Activated CD4-positive, alpha-beta T cell treated with anti-CD3 and anti-CD28 coated beads for 4 hours (primary cell): ENCODE data around the gene B3GALNT2.

Experiments used
- DNase-seq, 2 donors: peaks; one replicate each; pipeline ENCODE4 v3.0.0-alpha.2; 2020

The B3GALNT2 gene

DNA sequence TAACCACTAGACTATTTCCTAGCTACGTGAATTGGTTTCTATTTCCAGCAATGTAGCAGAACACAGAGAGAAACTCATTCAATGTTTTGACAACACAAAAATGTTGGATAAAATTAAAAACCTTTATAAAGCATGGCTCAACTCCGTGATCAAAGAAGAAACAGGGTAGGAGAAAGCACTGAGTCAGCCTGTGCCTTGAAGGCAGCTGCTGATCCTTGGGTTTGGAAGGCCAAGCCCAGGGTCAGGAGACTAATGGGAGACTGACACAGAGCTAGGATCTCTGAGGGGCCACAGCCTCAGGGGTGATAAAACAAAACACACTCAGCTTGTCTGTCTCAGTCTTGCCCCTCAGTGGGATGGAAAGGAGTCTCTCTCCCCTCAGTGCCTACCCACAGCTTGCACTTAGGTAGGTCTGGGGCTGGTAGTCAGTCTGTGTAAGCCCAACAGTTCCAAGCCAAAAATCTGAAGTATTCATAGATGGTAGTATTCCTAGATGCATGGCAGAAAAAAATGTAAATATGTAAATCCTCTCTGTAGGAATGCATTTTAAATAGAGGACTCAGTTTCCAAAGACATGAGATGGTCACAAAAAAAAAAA is 53.3 kb downstream of the B3GALNT2 start:
- DNase-seq = no peak

DNA sequence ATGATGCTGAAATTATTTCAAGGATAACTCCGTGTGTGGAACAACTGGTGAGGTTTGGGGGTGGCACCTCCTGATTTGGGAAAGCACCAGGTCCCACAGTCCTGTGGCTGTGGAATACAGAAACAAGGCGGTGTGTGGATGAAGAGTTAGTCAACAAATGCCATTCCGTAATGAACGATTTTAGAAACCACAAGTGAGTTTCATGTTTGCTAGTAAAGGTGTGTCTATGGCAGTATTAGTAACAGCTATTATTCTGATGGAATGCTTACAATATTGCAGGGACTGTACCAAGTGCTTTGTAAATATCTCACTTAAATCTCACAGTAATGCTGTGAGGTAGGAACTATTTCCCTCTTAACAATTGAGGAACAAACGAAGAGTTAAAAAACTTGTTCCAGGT is 53.8 kb downstream of the B3GALNT2 start:
- DNase-seq = no peak

DNA sequence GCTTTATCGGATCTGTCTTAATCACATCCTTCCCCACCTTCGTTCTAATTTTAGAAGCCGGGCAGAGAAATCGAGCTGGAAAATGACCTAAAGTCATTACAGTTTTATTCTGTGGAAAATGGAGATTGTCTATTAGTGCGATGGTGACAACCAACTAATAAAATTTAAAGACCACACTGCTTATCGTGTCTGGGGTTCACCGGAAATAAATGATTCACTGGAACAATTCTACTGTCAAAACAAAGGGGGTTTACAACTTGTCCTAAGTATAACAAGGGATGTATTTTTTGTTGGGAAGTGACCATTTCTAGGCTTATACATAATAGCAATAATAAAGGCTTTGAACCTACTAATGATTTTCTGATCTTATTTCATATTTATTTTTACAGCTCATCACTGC is 55.6 kb downstream of the B3GALNT2 start:
- DNase-seq = no peak

DNA sequence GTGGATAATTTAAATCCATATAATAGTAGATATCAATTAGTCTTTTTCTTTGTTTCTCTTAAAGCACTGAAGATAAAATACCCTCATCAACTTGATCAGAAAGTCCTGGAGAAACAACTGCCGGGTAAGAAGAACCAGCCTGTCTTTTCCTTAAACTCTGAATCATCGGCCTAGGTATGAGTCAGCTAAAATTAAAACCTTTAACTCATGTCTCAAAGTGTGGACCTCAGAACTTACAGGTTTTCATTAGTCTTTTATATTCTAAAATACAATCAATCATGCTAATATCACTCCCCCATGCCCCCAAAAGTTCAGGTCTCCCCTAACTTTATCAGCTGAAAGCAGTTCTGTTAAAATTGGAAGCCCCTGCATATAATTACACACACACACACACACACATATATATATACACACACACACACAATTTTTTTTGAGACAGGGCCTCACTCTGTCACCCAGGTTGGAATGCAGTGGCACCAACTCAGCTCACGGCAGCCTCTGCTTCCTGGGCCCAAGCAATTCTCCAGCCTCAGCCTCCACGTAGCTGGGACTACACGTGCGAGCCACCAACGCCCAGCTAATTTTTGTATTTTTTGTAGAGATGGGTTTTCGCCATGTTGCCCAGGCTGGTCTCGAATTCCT is 61.3 kb downstream of the B3GALNT2 start:
- DNase-seq = no peak

DNA sequence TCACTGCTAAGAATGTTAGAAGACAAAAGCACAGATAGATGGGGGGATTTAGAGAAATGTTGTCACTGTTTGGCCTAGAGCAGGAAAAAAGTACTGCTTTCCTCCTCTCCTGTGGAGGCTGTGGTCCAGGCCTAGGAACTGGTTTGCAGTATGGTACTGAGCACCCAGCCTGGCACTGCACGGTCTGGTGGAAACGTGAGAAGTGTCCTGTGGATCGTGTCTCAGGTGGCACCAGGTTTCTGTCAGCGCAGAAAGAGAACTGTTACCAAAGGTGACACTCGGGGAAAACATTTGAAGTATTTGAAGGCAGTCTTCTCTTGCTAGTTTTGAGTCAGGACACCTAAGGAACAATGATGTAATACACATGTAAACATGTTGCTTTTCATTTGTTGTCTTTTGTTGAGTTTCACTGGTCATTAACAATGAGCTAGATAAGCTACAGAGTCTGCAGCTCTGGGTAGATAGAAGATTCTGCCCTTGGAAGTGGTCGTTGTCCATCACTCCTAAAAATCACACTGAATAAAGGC is 63.0 kb downstream of the B3GALNT2 start:
- no peak for DNase-seq

DNA sequence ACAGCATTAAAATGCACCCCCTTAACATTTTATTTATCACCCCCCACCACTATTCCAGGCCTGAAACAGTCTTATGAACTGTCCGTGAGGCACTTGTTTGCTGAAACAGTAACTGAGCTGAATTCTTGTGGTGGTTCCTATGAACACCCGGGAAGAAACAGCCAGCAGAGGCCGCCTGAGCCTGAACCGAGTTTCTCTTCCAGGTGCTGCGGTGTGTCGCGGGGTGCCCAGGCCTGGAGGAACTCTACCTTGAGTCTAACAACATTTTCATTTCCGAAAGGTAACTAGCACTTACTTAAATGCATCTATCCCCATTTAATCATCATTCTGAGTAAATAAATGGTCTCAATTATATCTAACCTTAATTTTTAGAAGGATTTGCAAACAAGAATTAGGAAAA is 70.3 kb downstream of the B3GALNT2 start:
- DNase-seq = no peak

DNA sequence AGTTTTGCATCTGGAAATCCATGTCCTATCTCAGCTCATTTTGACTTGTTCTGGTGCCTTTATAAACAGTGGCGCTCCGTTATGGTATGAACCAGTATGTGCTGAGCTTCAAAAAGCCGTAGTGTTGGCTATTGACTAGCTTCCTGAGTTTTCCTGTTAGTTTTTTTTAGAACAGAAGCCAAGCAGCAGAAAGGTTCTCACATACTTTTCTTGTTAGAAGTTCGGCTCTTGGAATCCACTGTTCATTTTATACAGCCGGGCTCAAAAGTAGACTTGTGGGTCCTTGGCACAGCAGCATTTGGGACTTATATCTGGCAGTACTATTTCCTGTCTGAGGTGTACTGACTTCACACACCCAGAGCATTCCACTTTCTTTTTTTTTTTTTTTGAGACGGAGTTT is 73.3 kb downstream of the B3GALNT2 start:
- DNase-seq = no peak

DNA sequence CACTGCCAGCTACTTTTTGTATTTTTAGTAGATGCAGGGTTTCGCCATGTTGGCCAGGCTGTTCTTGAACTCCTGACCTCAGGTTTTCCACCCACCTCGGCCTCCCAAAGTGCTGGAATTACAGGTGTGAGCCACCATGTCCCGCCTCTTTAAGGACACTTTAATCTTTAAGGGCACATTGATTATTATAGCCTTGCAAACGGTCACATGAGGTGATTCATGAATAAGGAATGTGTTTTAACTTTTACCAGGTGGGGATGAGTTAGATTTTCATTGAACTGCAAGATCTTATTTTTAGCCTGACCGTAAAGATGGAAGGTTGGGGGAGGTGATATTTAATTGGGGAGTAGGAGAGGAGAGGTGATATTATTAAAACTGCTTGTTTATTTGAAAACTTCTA is 75.1 kb downstream of the B3GALNT2 start:
- no peak for DNase-seq

DNA sequence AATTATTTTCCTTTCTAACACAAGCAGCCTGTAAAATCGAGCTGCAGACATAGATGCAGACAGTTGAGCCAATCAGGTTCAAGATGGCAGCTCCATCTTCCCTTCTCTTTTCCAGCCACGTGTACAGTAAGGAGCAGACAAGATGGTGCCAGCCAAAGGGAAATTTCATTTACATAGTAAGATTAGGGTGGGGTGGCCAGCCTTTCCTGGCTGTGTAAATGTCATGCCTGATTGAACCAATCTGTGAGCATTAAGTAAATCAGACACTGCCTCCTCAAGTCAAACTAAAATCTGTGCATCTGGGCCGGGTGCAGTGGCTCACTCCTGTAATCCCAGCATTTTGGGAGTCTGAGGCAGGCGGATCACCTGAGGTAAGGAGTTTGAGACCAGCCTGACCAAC is 76.8 kb downstream of the B3GALNT2 start:
- DNase-seq = no peak

DNA sequence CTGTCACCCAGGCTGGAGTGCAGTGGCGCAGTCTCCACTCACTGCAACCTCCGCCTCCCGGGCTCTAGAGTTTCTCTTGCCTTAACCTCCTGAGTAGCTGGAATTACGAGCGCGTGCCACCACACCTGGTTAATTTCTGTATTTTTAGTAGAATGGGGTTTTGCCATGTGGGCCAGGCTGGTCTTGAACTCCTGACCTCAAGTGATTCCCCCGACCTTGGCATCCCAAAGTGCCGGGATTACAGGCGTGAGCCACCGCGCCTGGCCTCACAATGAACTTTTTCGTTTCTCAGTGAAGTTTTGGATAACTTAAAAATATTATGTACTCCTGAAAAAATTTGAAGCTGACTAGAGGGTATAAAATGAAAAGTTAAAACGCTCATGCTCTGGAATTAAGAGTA is 77.6 kb downstream of the B3GALNT2 start:
- no peak for DNase-seq

DNA sequence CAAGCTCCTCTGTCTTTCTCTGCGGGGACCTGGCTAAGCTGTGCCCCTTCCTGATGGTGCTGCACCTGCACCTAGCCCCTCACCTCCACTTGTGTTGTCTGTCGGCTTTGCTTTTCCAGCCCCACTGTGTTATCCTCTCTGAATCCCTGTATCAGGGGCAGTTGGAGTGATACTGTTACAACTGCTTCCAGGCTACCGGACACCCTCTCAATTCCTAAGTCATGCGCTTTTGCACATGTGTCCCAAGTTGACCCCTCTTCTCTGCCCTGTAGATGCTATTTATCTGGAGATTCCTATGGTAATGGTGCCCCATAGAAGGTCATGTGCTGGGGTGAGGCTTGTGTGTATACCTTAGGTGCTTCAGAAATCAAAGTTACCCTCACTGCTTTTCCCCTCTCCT is 78.1 kb downstream of the B3GALNT2 start:
- DNase-seq = no peak

DNA sequence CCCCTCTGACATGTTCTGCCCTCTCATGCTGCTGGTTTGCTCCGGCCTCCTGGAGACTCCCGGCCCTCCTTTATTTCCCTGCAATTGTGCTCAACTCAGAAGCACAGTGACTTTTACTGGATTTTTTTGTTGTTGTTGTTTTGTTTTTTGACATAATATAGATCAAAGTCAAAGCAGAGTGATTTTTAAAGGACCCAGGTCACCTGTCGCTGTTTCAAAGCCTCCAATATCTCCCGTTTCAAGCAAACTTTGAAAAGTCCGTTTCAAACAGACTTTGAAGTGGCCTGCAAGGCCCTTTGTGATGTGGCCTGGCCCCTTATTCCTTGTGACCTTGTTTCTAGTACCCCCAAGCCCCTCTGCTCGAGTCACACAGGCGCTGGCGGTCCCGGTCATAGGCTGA is 78.9 kb downstream of the B3GALNT2 start:
- DNase-seq = no peak

DNA sequence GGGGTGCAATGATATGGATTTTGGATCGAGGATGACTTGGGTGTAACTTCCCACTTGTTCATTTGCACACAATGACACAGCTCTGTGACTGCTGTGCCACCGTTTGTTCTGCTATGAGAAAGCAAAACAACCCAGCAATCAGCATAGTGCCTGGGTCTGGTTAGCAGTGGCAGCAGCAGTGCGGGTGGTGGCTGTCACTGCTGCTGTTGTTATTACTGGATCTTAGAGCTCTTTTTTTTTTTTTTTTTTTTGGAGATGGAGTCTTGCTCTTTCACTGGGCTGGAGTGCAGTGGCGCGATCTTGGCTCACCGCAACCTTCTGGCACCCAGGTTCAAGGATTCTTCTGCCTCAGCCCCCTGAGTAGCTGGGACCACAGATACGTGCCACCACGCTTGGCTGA is 80.2 kb downstream of the B3GALNT2 start:
- no peak for DNase-seq

DNA sequence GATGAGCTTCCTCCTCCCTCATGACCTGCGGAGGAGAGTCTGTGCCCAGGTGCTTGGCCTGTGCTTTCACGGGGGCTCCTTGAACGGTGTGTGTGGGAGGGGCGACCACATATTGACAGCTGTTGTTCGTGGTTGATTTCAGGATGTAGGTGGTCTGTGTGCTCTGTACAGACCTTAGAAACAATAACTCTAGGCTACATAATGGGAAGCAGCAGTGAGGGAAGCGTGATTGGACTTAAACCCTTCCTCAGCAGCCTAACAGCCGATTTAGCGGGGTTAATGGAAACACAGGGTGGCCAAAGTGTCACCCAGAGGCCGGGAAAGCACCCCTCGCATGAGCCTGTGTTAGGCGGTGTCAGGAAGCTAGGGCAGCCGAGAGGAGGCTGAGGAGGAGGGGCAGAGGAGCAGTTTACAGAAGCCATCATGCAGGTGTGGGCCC is 81.0 kb downstream of the B3GALNT2 start:
- DNase-seq = peak in 1 of 2 donors; percentile 9

DNA sequence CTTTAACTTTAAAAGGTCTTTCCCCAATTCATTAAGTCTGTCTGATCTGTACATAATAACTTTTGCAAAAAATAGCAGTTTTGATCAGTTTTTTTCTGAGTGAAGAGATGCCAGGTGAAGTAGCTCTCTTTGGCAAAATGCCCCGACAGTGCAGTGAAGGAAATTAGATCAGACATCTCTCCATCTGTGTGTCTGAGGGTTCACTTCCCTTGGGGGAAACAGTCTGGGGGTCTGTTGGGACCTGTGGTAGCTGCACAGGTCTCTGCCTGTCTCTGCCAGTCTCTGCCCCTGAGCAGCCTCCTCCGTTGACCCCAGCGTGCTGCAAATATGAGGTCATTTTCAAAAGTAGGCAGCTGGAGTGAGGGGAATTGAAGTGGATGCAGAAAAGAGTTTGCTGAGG is 82.5 kb downstream of the B3GALNT2 start:
- no peak for DNase-seq

DNA sequence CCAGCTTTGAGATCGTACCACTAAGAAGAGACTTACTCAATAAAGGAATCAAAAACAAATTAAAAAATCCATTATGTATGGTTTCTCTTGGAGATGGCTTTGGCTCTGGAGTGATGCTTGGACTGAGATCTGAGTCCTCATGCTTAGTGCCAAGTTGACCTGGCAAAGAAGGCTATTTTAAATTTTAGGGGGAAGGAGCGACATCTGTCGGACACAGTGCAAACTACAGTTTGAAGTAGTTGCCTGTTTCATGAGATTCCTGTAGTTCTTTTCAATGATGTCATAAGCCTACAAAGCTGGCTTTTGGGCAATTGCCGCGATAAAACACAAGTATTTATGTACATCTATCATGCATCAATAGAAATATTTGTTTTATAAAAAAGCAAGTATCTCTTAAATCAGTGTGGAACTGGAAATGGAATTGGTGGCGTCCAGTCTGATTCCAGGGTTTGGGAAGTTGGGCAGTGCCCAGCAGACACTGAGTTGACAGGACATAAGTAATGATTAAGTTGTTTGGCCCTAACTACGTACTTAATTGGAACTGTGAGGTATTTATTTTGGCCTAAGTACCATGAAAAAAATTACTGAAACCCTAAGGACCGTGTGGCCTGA is 87.1 kb downstream of the B3GALNT2 start:
- DNase-seq = peak; percentile 44 to 72

DNA sequence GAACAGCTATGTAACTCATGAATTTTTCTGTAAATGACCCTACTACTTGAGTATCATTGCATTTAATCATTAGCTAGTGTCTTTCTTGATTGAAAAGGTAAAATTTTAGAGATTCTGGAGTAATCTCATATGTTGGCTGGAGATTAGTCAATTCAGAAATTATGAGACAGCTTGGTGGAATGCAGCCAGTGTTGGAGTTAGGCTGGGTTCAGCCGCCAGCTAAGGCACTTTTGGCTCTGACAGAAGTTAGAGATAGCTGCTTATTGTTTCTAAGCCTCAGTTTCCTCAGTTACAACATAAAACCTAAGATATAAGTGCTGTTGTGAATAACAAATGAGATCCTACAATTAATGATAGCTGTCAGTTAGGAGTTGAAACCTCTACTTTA is 87.6 kb downstream of the B3GALNT2 start:
- no peak for DNase-seq

DNA sequence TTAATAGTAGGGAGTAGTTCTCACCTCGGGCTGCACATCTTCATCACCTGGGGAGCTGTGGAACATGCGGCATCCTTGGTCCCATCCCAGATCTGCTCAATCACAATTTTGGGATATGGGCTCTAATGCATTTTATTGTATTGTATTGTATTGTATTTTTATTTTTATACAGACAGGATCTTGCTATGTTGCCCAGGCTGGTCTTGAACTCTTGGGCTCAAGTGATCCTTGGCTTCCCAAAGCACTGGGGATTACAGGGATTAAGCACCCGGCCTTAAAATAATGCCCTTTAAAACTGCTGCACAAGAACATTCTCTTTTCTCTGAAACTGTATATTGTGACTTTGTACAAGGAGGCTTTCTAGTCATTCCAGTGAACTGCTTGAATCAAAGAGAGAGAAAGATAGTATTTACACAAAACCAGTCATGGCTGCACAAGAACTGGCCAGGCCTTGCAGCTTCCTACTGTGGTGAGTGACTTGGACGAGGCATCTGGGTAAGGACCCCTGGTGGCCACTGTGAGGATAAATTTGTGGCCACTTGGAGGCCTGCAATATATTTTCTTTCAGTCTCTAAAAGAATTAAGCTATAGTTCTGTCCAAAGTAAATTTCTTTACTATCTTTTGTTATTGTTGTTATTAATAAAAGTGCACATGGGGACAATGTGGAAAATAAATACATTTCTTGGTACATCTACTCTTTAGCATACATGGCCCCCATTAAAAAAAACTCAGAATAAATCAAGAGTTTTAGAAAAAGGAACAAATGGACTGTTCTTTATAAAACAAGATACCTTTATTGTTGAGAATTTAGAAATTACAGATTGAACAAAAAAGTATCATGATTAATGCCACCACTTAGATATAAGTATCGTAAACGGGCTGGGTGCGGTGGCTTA is 89.0 kb downstream of the B3GALNT2 start:
- peak; percentile 53 to 58 for DNase-seq

DNA sequence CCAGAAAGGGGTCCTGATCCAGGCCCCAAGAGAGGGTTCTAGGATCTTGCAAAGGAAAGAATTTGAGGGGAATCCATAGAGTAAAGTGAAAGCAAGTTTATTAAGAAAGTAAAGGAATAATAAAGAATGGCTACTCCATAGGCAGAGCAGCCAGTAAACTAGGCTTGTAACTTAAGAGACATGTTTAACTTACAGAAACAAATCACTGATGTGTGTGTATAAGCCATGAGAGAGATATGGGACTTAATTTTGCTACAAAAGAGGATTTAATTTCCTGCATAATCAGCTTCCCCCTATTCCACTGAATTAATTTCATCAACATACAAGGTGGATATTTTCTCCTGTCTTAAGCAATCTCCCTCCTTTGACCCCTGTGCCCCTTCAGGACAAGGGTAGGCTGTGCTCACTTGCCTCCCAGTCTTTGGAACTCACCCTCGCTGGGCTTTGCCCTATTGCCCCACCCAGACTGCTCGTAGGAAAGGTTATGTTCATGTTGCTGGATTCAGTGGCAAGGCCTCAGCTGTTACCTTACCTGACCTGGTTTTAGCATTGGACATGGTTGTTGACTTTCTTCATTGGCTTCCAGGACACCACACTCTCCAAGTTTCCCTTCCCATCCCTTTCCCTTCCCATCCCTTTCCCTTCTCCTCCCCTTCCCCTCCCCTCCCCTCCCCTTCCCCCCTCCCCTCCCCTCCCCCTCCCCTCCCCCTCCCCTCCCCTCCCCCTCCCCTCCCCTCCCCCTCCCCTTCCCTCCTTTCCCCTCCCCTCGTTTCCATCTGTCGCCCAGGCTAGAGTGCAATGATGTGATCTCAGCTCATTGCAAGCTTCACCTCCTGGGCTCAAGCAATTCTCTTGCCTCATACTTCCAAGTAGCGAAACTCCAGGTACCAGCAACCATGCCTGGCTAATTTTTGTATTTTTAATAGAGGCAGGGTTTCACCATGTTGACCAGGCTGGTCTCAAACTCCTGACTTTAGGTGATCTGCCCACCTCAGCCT is 92.5 kb downstream of the B3GALNT2 start:
- DNase-seq = no peak

DNA sequence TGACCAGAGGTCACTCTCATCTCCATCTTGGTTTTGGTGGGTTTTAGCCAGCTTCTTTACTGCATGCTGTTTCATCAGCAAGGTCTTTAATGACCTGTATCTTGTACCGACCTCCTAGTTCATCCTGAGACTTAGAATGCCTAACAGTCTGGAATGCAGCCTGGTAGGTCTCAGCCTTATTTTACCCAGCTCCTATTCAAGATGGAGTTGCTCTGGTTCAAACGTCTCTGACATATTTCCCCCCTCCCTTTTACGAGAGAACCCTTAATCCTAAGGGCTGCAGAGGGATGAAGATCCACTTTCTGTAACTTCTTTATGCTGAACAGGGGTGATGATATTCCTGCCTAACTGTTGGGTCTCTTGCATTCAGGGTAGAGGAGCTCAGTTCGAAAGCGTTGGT is 93.8 kb downstream of the B3GALNT2 start:
- no peak for DNase-seq

DNA sequence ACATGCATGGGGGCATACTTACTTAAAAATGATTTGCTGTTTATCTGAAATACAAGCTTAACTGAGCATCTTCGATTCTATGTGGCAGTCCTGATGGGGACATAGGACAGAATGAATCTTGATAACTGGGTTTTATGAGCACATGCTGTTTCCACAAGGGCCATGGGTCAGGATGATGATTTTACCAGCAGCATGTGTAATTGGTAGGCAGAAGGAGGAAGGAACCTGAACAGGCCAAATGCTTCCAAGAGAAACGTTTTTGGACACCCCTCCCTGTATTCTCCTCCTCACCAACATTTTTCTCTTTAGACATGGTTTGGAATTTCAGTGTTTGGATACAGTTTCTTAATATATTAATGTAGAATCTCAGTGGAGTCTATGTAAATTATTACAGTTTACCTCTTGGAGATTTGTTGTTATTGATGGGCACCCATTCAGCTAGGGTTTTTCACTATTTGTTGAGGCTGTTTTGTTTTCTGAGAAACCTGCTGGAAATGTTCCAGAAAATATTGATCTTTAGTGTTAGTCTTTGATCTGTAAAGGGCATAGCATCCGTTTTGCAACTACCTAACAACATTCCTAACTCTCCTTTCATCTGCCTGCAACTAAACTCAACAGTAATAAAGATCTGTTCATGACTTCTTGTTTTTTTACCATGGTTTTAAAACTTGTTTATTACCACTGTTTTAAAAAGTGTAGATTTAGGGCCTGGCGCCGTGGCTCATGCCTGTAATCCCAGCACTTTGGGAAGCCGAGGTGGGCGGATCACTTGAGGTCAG is 95.0 kb downstream of the B3GALNT2 start:
- no peak for DNase-seq
